K562 (cell line): Measurements from ENCODE around the gene ADIPOR2. TPM values are rescaled to one million over a fixed set of nuclear protein-coding genes. Genes with fewer than 3 reads are reported as not detected.
A peak's percentile ranks its signal among the peaks of the same experiment; 100 is the strongest.
"Not testable (repeated sequence)": the region's sequence is repeated elsewhere in the genome, so short reads cannot be mapped to it uniquely, and the experiment has no call there.

Experiments used
- ATAC-seq: fragments of 200-7000 bp; cut with Tn5 transposase; 3 replicates; pipeline ENCODE4 v1.9.1; 2020; ENCODE audit warnings: moderate library complexity
- BruUV-seq: library from RNA; stranded (reverse); fragments of 400-500 nt; replicated peaks from 2 replicates; lab custom pipeline; 2021; lab: Mats Ljungman, UMichigan
- CTCF ChIA-PET: fragments of 300-600 bp; formaldehyde crosslinking; extraction: SDS; loops from one replicate; lab custom pipeline; 2021; ENCODE audit warnings: low intra/inter-chr PET ratio; lab: Yijun Ruan, JAX
- POLR2A ChIA-PET: fragments of 300-600, 350-650 bp; sonication (Branson Sonifier 250); formaldehyde crosslinking; extraction: SDS; loops from one replicate; lab custom pipeline; 2021; ENCODE audit warnings: antibody characterized with exemption, inconsistent platforms; lab: Yijun Ruan, JAX
- DNase-seq, 4 experiments: peaks; one replicate each; pipeline versions ENCODE4 v3.0.0 to v3.0.0-alpha.2; 2011 to 2018; ENCODE audit warnings: low spot score in 3 of 4, mixed read lengths in 3 of 4; ENCODE audit errors: extremely low read depth in 1 of 4
- FAIRE-seq: peaks from 2 replicates; lab custom pipeline; 2011; peaks lifted over from hg19 to GRCh38; lab: Jason Lieb, UNC
- H2AFZ ChIP-seq: 2 replicates; pipeline ENCODE4 v1.6.0; 2011; ENCODE audit warnings: low read depth, low read length, control low read depth, inconsistent platforms
- H3K27ac ChIP-seq: fragments of 200-600 bp; 3 replicates; pipeline ENCODE4 v1.8.0; 2011; ENCODE audit warnings: low read depth, mild to moderate bottlenecking, control low read depth, inconsistent platforms, low read length, moderate library complexity, mixed read lengths; ENCODE audit errors: extremely low read depth
- H3K27me3 ChIP-seq, 2 experiments: fragments of 300-600 bp in 1 of 2; 2 replicates in 1 of 2; 3 replicates in 1 of 2; pipeline versions ENCODE4 v1.6.0 to v1.8.0; 2011; ENCODE audit warnings: inconsistent platforms in 2 of 2, low read length in 2 of 2, mild to moderate bottlenecking in 1 of 2, mixed read lengths in 1 of 2, moderate library complexity in 1 of 2; ENCODE audit not compliant: control insufficient read depth in 2 of 2, insufficient read depth in 2 of 2
- H3K36me3 ChIP-seq: fragments of 300-600 bp; 3 replicates; pipeline ENCODE4 v1.8.0; 2011; ENCODE audit warnings: mild to moderate bottlenecking, low read length, inconsistent platforms; ENCODE audit not compliant: control insufficient read depth, insufficient read depth
- H3K4me1 ChIP-seq, 2 experiments: fragments of 200-600 bp in 1 of 2; replicated peaks in 1 of 2; 2 replicates in 1 of 2; 3 replicates in 1 of 2; pipeline versions ENCODE4 v1.5.1 to v1.8.0; 2011; ENCODE audit warnings: inconsistent platforms in 2 of 2, low read length in 2 of 2, mild to moderate bottlenecking in 1 of 2, mixed read lengths in 1 of 2, moderate library complexity in 1 of 2; ENCODE audit not compliant: control insufficient read depth in 2 of 2, insufficient read depth in 2 of 2
- H3K4me2 ChIP-seq: 2 replicates; pipeline ENCODE4 v1.6.1; 2011; ENCODE audit warnings: low read length, control low read depth, inconsistent platforms, mixed read lengths; ENCODE audit not compliant: insufficient read depth
- H3K4me3 ChIP-seq: fragments of 200-600 bp; sonication (generic), shearing (Covaris generic); 2 replicates; pipeline ENCODE4 v1.5.1; 2016; ENCODE audit warnings: control low read depth, inconsistent platforms
- H3K79me2 ChIP-seq: fragments of 200-600 bp; 3 replicates; pipeline ENCODE4 v1.8.0; 2011; ENCODE audit warnings: low read length, inconsistent platforms; ENCODE audit not compliant: control insufficient read depth, insufficient read depth
- H3K9ac ChIP-seq, 2 experiments: 2 replicates each; pipeline versions ENCODE4 v1.6.0 to v1.6.1; 2011; ENCODE audit warnings: low read depth in 2 of 2, low read length in 2 of 2, control low read depth in 1 of 2, inconsistent platforms in 1 of 2, mild to moderate bottlenecking in 1 of 2, mixed read lengths in 1 of 2; ENCODE audit not compliant: insufficient read depth in 1 of 2
- H3K9me1 ChIP-seq: one replicate; pipeline ENCODE4 v1.6.0; 2011; ENCODE audit warnings: inconsistent platforms, mild to moderate bottlenecking, low read length, moderate library complexity; ENCODE audit not compliant: control insufficient read depth, insufficient read depth
- H3K9me3 ChIP-seq: replicated peaks from 2 replicates; pipeline ENCODE4 v1.5.1; 2011; ENCODE audit warnings: low read depth, low read length, inconsistent platforms; ENCODE audit not compliant: control insufficient read depth, insufficient read depth
- H4K20me1 ChIP-seq: replicated peaks from 2 replicates; pipeline ENCODE4 v1.6.1; 2011; ENCODE audit warnings: low read length, inconsistent platforms, mixed read lengths; ENCODE audit not compliant: control insufficient read depth, insufficient read depth
- ARID3A ChIP-seq: IDR thresholded peaks from 2 replicates; pipeline ENCODE4 v1.6.1; 2012; ENCODE audit warnings: low read depth, low read length, improper control_type of control experiment, borderline replicate concordance
- BCOR ChIP-seq: fragments of 450-650 bp; IDR thresholded peaks from 2 replicates; pipeline ENCODE4 v1.6.1; 2016
- CGGBP1 ChIP-seq: fragments of 250-450 bp; sonication (Bioruptor Pico); IDR thresholded peaks from 2 replicates; pipeline ENCODE4 v1.9.0; 2021; ENCODE audit warnings: mild to moderate bottlenecking
- CREB5 ChIP-seq: fragments of 250-450 bp; sonication (Bioruptor Pico); IDR thresholded peaks from 2 replicates; pipeline ENCODE4 v1.5.0; 2020; ENCODE audit warnings: mild to moderate bottlenecking
- HMGN3 ChIP-seq: IDR thresholded peaks from 2 replicates; pipeline ENCODE4 v1.6.1; 2011; ENCODE audit warnings: borderline replicate concordance, low read depth, mild to moderate bottlenecking, mixed read lengths, low read length; ENCODE audit not compliant: insufficient read length; ENCODE audit errors: extremely low read depth
- PHF8 ChIP-seq: fragments of 200-600 bp; sonication (generic); IDR thresholded peaks from 2 replicates; pipeline ENCODE4 v1.6.1; 2012; ENCODE audit warnings: mixed run types, mild to moderate bottlenecking, inconsistent platforms, low read length, moderate library complexity, borderline replicate concordance
- POLR2A ChIP-seq: fragments of 450-650 bp; conservative IDR thresholded peaks from 2 replicates; pipeline ENCODE4 v1.6.1; 2016
- RBM14 ChIP-seq: fragments of 200-400 bp; formaldehyde crosslinking; IDR thresholded peaks from 2 replicates; pipeline ENCODE4 v1.6.1; 2018; ENCODE audit warnings: low read depth, mild to moderate bottlenecking, low read length, moderate library complexity, borderline replicate concordance; ENCODE audit not compliant: insufficient read depth
- ZNF395 ChIP-seq: fragments of 200-800 bp; sonication (Bioruptor generic); IDR thresholded peaks from 2 replicates; pipeline ENCODE4 v1.6.1; 2017; ENCODE audit warnings: missing genetic modification characterization, missing compliant biosample characterization
- WGBS: fragments of 100-300 bp; shearing (Covaris generic); methylation state at CpG from one replicate; pipeline ENCODE4 v1.1.6; 2016; ENCODE audit warnings: low coverage, mixed read lengths; ENCODE audit not compliant: insufficient coverage; ENCODE audit errors: missing lambda C conversion rate; 5-methylcytosine and 5-hydroxymethylcytosine counted together
- in situ Hi-C: fragments of 300-500 bp; cut with MboI; formaldehyde crosslinking; loops from 4 replicates; pipeline ENCODE4 v1.15.0; 2018; ENCODE audit warnings: inconsistent platforms, mixed read lengths
- intact Hi-C: fragments of 100-400 bp; cut with micrococcal nuclease; formaldehyde crosslinking; loops from 2 replicates; pipeline ENCODE4 v1.14.2; 2022
- polyA plus RNA-seq, 8 experiments: library from polyadenylated mRNA; depleted of rRNA in 4 of 8; stranded (reverse) in 5 of 8; unstranded in 3 of 8; fragments of >200 nt; fragmentation: Nextera tagmentation in 2 of 8; fragmentation: Illumina TruSeq in 1 of 8; extraction: Ambion mirVana in 2 of 8; extraction: Trizol in 1 of 8; gene quantifications; 2 replicates each; pipeline versions ENCODE4 v1.2.1 to v1.2.3, GENCODE V29; 2011 to 2014; ENCODE audit warnings: inconsistent platforms in 1 of 8, missing spikeins in 1 of 8
- total RNA-seq, 7 experiments: library from RNA; depleted of rRNA in 6 of 7; stranded (reverse); fragments of >200 nt in 6 of 7; fragmentation: Illumina TruSeq in 2 of 7; extraction: Trizol in 2 of 7; gene quantifications; 2 replicates each; pipeline versions ENCODE4 v1.2.1 to v1.2.3, GENCODE V29; 2011 to 2021; ENCODE audit warnings: low replicate concordance in 1 of 7

The ADIPOR2 gene
- total and polyA plus RNA-seq, 9 of the 15 experiments (the other 6 are each of a cell fraction or from before 2014, with no cell fraction given): 10.9 to 63.5 (median 46.0) TPM

- Histone ChIP-seq H3K4me1 (peaks cover 0 to 10% of the 10 kb centered on the region in 2 experiments), H3K79me2 (peaks cover 68% of the 10 kb centered on the region)
- H3K27ac ChIP-seq, H3K36me3 ChIP-seq, in situ Hi-C loops, H3K27me3 ChIP-seq, intact Hi-C loops, H3K4me3 ChIP-seq, CTCF ChIA-PET, H3K4me2 ChIP-seq, H3K9me3 ChIP-seq, ATAC-seq, H2AFZ ChIP-seq, POLR2A ChIA-PET, DNase-seq, H4K20me1 ChIP-seq, H3K9me1 ChIP-seq, BruUV-seq: not testable (repeated sequence)
- TF ChIP-seq POLR2A: 0 out of 2 replicates have a peak, but pooled peaks have one; percentile 16
- TF ChIP-seq BCOR: peak; percentile 50; the same call in 1 of the 2 replicates
- TF ChIP-seq, all 486 proteins: peak for 2; not testable (repeated sequence) for 484
- 94% methylated on average over 3 of the region's 5 CpGs for WGBS
- not testable (repeated sequence) for FAIRE-seq, H3K9ac ChIP-seq
These were observed 42.8 kb downstream of the ADIPOR2 start for GRCh38 chr12:1733712-1734111.

- peaks cover 72% of the 10 kb centered on the region for H3K79me2 ChIP-seq
- H3K27me3 ChIP-seq: no peaks in the 10 kb centered on the region
- FAIRE-seq (peak; percentile 6), DNase-seq (no peak), ATAC-seq (peak; percentile 68)
- H3K4me2 ChIP-seq: no peak overlapping the region
- H4K20me1 ChIP-seq: 0 out of 2 replicates have a peak, but pooled peaks cover 5% of the 10 kb centered on the region
- WGBS: 45% methylated on average over 5 of the region's 6 CpGs
- ChIA-PET CTCF (no interaction called here), POLR2A (no interaction called here)
- H3K4me1 ChIP-seq: peaks cover 0 to 20% of the 10 kb centered on the region in 2 experiments
- intact Hi-C loops (no loop called here), in situ Hi-C loops (no loop called here)
- H3K27ac ChIP-seq: no peak overlapping the region
- H3K9me1 ChIP-seq: no peaks in the 10 kb centered on the region
- H3K9me3 ChIP-seq: no peaks in the 10 kb centered on the region
- H3K36me3 ChIP-seq: peaks cover 4% of the 10 kb centered on the region; the same call in 1 of the 3 replicates
- BruUV-seq: no TSS peak
- H3K9ac ChIP-seq: no peak overlapping the region
- H3K4me3 ChIP-seq: no peak overlapping the region
- H2AFZ ChIP-seq: no peak overlapping the region
- no peak for TF ChIP-seq RBM14
- TF ChIP-seq ZNF395 (CRISPR knock-in tag): no peak
- TF ChIP-seq PHF8: no peak
- TF ChIP-seq HMGN3: no peak
- TF ChIP-seq CREB5 (CRISPR knock-in tag): no peak
- no peak for TF ChIP-seq CGGBP1 (CRISPR knock-in tag)
- no peak for TF ChIP-seq ARID3A
These were observed 46.9 kb downstream of the ADIPOR2 start for GRCh38 chr12:1737652-1738286.
